Subcutaneous adipose tissue (tissue), 4 donors: ENCODE measurements around the gene FOXL3. TPM values are rescaled to one million over a fixed set of nuclear protein-coding genes. Genes with fewer than 3 reads are reported as not detected.

ENCODE experiments used
- CTCF ChIP-seq: fragments of 450-650 bp; IDR thresholded peaks from one replicate; pipeline ENCODE4 v1.5.1; 2016; ENCODE audit warnings: low read depth, mild to moderate bottlenecking, control low read depth, antibody characterized with exemption, moderate library complexity
- total RNA-seq, 4 donors: library from RNA; depleted of rRNA; stranded (reverse); fragments of >200 nt; gene quantifications; one replicate each; pipeline ENCODE4 v1.1.0, GENCODE V29; 2016

FOXL3 gene
- total RNA-seq, 4 donors from 2014 or later: not detected

- no peak for TF ChIP-seq CTCF
These were observed 25.3 kb upstream of the FOXL3 start for GRCh38 chr7:264541-265191.

GRCh38 chr7:265192-265997 is 24.6 kb upstream of the FOXL3 start:
- no peak for TF ChIP-seq CTCF

- no peak for TF ChIP-seq CTCF
These were observed 23.7 kb upstream of the FOXL3 start for GRCh38 chr7:265998-266850.

- TF ChIP-seq CTCF: no peak
These were observed 22.8 kb upstream of the FOXL3 start for GRCh38 chr7:266851-267840.

- no peak for TF ChIP-seq CTCF
These were observed 21.0 kb upstream of the FOXL3 start for GRCh38 chr7:268991-269390.

GRCh38 chr7:269721-270120 is 20.2 kb upstream of the FOXL3 start:
- TF ChIP-seq CTCF: no peak
